Activated CD8-positive, alpha-beta memory T cell treated with anti-CD3 and anti-CD28 coated beads for 4 hours (primary cell): ENCODE measurements around the gene GNAI1.
"Not testable (repeated sequence)": the region's sequence is repeated elsewhere in the genome, so short reads cannot be mapped to it uniquely, and the experiment has no call there.

ENCODE experiments used
- DNase-seq, 2 donors: peaks; one replicate each; pipeline ENCODE4 v3.0.0-alpha.2; 2020; ENCODE audit warnings: low read depth in 2 of 2

The GNAI1 gene

DNA sequence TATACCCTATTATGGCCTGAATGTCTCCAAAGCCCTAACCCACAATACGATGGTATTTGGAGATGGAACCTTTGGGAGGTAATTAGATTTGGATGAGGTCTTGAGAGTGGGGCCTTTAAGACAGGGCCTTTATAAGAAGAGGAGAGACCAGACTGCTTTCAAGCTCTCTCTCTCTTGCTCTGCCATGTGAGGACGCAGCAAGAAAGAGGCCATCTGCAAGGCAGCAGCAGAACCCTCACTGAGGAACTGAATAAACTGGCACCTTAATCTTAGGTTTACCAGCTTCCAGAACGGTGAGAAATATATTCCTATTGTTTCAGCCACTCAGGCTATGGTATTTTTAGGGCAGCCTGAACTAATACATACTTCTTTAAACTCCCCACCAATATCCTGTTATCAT lies 2.0 kb upstream of the GNAI1 start:
- DNase-seq: no peak

DNA sequence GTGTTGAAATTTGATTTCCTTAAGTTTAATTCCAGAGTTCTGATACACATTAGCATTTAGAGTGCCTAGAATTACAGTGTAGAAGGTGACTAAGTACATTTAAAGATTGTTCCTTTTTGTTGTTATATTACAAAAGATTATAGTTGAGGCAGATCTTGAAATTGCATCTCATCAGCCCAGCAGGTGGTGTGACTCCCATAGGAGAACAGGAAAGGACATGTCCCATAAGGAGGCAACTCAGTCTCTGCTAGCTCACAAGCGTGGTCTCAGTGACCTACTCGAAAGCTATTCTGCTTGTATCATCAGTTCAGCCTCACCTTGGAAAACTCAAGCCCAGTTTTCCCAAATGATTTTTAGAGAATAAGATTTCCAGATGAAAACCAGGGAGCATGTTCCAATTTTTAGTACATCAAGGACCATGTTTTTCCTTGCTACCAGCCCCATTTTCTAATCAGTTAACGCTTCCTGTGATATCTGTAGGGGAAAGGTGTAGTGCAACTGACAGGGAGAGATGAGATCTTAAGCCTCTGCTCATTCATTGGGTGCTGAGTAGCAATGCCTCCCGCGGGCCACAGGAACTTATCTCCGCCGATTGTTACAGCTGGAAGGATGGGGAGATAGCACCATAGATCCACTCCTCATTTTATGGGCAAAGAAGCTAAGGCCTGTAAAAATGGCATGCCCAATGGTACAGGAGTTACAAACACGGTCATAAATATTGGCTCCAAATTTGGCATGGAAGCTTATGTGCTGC lies 1.1 kb upstream of the GNAI1 start:
- DNase-seq: no peak

DNA sequence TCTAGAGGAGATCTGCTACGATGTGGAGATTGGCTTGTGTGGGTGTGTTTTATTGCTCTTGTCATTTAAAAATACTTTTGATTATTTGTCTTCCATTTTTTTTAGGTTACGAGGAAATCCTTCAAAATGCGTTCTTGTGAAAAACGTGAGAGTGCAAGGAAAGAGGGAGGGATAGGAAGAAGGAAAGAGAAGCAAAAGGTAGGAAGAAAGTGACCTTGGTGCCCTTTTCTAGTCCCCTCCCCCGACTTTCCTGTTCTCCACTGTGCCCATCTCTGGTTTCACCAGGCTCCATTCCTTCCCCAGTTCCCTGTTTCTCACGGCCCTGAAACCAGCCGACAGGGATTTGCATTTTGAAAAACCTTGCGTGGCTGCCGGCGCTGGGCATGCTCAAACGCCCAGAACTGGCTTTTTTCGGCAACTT lies 506 bp upstream of the GNAI1 start:
- DNase-seq: no peak

DNA sequence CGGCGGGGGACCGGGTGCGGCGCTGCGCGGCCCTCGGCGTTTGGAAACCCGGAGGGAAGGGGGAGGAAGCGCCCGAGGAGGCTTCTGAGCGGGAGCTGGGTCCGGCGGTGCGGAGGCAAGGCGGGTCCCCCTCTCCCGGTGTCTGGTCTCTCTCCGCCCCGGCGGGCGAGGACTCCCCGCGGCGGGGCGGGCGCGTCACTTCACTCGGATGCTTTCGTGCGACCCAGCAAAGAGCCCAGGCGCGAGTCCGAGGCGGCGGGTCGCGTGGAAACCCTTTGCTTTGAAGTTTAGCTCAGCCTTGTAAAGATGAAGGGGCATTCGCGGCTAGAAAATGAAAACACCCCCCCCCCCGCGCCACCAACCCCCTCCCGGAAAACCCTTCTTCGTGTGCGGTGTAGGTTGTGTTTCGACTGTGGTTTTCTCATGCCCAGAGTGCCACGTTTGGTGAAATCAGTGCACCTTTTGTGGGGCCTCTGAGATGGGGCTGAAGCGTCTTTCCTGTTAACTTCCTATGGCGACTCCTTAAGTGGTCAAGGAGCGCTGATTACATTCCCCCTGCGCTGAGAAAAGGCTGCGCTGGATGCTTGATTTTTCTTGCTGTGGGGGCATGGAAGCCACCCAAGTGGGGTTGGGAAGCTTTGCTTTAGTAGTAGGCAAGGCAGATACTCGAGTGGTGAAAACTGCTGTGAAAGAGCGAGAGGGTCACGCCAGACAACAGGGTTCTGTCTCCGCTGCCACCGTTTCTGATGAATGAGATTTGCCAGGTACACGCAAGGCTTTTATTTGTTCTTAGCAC lies 876 bp downstream of the GNAI1 start:
- DNase-seq: no peak

DNA sequence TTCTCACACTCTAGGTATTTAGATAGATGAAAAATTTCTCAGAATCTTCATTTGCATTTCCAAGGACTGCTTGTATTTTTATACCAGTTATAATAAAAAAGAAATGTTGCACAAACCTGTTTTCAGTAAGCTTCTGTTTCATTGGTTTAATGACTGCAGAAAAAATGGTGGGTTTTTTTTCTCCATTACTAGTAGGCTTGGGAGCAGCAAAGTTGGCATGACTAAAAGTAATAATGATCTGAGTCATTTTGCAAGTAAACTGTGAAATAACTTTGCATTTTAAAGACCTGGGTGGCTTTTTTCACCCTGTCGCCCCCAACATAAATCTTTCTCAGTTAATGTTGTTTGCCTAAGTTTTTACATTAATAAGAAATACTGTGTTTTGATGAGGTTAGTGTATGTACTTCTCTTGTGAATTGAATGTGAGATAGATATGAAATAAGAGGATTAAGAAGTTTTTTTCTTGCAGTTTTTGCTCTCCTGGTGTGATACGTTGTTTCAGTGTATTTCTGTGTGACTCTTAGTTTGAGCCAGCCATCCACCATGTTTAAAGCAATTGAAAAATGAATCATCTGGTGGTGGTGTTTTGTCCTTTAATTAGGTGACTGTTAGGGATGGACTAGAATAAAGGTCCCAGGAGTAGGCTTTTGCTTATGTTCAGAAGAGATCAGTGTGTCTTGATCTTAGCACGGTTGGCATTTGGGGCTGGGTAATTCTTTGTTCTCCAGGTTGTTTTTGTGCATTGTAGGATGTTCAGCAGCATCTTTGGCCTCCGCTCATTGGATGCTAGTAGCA lies 1.8 kb downstream of the GNAI1 start:
- no peak for DNase-seq

DNA sequence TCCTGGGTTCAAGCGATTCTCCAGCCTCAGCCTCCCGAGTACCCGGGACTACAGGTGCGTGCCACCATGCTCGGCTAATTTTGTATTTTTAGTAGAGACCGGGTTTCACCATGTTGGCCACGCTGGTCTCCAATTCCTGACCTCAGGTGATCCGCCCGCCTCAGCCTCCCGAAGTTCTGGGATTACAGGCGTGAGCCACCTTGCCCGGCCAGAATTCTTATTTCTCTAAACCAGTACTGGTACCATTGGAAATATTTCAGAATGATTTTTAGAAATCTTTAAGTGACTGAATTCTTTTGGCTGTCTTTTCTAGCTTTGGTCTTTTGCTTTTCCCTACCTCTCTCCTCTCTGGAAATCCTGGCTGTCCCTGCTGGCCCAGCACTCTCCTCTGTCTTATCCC lies 2.8 kb downstream of the GNAI1 start:
- no peak for DNase-seq

DNA sequence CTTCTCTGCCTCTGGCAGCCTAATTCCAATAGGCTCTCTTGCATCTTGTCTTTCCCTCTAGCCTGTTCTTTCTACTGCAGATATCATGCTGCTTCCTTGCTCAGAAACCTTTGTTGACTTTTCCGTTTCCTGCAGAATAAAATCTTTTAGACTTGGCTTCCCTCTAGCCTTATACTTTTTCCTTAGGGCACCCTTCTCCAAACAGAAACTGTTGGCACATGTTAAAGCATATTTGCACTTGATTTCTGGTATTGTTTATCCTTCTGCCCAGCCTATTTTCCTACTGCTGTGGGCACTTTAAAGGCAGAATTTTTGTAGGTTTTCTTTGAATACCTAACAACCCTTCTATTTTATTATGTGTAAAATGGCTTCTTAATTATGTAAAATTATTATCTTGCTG lies 4.6 kb downstream of the GNAI1 start:
- DNase-seq: no peak

DNA sequence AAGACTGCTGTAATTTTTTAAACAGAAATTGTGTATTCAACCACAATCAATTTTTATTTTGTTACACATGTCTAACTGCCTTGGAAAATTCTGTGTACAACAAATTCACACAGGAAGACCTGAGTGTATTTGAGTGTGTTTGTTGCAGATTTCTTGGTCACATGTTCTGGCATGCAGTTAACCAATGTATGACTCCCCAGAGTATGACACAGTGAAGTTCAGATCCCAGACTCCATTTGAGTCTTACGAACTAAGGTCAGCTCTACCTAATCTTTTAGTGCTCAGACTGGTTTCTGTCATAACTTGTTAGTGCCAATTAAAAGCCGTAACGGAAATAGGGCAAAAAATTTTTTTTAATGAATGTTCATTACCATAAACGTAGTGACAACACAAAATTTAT lies 5.8 kb downstream of the GNAI1 start:
- DNase-seq: no peak

DNA sequence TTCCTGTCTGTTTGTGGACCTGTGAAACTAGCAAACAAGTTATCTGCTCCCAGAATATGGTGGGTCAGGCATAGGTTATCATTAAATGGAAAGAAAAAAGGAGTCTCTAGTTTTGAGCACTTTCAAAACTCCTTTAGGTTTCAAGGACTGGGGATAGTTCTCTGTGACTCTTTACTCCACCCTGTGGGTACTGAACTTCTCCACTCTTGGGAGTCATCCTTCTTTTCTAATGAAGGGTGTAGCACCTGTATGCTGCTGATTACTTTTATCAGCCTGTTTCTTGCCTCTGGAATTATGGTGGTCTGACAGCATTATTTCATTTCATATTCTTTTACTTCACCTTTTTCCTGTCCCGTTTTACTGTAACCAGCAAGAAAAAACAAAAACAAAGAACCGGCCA lies 6.7 kb downstream of the GNAI1 start:
- DNase-seq: no peak

DNA sequence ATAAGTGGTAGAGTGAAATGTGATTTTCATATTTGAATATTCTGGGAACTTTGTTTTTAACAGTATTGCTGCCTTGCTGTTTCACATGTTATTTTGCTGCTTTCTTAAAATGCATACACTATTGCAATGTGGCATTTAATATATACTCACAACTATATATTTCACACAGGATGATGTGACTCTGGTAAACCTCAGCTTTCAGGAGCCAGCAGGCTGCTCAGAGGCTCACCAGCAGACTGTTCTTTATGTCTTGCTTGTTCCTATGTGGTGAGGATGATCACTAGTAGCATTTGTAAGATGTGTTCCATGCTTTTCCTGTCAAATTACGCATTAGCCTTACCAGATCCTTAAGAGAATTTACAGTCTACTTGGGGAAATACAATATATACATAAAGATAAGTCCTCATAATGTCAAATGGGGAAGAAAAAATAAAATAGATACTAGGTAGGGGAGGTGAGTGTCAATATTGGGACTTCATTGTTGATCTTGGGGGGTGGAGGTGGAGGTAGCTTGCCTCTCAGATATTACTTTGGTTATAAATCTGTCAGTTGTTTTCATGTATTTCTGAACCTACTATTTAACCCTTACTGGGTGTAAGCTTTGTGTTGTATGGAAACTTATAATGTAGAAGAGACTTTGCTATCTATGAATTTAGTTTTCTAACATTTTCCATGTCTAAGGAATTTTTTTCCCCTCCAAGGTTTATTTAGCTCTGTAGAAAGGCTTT lies 8.4 kb downstream of the GNAI1 start:
- DNase-seq: no peak

DNA sequence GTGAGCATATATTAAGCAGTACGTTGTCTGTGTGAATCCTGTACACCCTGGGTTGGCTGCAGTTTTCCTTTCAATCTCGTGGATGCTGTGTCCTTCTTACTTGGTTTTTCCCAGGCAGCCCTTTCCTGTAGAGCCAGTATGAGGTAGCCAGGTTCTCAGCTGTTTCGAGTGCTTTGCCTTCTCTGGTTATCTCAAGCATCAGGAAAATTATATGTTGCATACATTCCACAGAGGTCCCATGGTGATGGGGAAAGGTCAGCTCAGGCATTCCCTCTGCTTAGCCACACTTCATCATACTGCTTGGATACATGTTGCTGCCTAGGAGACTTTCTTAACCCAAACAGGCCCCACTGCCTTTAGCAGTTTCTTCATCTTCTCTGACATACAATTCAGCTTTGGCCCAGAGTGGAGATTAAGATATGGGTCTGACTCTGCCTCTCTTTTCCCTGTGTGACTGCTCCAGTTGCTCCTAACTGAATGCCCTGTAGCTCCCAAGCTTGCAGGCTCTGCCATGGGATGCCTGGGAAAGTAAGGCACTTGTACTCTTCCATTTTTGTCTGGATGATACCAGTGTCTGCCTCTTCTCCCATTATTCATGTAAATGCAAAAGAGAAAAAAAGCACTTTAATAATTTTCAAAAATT lies 11.3 kb downstream of the GNAI1 start:
- no peak for DNase-seq

DNA sequence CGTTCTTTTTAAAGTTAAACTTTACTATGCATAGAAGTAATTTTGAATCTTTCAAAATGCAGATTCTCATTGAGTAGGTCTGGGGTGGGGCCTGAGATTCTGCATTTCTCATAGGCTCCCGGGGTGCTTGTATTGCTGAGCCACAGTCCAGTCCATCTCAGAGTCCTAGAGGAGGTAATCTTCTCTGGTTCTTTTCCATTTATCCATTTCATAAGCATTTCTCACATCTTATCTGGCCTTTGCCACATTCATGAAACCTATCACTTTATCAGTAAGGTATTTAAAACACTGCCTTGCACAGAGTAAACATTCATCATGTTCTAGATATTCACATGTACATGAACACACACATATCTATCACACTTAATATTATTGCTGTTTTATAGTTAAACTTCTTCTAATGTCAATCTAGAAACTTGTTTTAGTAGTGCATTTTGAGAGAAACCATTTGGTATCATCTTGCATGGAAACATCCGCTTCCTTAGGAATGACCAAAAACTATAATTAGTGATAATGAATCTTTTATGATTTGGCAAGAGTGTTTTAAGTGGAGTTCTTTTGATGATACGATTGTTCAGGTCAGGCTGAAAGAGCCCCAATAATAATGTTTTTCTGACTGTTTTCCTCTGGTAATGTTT lies 12.0 kb downstream of the GNAI1 start:
- DNase-seq: no peak

DNA sequence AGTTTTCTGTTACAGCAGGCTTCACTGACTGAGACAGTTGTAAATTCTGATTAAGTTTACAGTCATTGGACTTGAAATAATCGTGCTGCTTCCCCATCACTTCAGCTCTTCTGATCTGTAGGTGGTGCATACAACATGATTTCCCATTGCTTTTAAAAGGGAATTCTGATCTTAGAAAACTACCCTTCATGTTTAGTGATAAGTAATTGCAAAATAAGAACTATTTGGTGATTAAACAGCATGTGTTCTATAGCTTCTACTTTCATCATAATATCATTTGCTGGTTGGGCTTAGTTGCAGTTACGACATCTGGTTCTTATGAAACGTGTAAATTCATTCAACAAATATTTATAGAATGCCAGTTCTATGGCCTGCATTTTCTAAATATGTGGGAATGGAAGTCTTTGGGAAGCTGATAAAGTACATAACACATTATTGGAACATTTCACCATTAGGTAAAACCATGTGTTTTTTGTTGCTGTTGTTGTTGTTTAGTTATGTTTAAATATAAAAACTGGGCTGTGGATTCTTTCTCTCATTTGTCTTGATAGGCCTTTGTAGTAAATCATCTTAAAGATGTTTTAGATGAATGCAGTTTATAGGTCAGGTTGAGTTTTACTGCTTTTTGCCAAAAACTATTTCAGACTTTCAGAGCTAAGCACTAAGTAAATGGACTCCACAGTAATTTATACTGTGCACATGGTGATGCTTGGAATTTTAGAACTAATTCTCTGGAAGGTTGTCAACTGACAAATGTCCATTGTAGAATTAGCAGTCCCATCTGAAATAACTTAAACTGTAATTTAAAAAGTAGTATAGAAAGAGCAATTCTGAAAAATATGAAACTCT lies 13.1 kb downstream of the GNAI1 start:
- DNase-seq: no peak

DNA sequence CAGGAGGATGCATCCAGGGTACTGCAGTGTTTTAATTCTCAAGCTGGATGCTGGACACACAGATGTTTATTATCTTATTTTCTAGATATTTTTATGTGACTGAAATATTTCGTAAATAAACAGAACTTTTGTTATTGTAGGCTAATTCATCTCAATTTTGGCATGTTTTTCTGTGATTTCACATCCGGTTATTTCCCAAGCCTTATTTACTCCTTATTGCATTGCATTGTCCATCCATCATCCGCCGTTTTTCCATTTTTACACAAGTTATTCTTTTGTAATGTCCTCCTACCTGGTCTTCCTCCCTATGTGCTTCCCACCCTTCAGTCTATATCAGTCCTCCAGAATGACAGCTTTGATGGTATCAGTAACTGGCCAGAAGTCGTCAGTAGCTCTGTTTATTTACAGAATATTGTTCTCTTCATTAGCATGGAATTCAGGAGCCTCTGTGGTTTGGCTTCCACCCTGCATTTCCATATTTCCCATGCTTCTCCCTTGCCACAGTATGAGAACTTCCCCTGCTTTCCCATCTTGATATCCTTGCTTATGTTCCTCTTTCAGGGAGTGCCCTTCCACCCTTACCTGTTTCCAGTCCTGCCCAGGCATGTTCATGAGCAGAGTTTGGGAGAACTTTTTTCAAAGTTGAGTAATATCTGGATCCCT lies 16.1 kb downstream of the GNAI1 start:
- DNase-seq: no peak

DNA sequence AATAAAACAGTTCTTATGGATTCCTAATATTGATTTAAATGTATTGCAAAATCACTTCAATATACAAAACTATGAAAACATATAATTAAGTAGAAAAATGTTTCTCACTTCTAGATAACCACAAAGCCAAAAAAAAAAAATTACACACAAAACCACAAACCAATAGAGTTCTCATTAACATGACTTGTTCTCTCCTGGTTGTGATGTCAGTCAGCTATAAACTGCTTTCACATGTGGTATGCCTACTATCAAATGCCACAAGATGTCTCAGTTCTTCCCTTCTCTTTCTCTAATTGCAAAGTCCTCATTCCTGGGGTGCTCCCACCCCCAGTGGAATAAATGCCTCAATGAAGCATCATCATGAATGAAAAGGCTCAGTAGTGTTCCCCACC lies 16.6 kb downstream of the GNAI1 start:
- no peak for DNase-seq

DNA sequence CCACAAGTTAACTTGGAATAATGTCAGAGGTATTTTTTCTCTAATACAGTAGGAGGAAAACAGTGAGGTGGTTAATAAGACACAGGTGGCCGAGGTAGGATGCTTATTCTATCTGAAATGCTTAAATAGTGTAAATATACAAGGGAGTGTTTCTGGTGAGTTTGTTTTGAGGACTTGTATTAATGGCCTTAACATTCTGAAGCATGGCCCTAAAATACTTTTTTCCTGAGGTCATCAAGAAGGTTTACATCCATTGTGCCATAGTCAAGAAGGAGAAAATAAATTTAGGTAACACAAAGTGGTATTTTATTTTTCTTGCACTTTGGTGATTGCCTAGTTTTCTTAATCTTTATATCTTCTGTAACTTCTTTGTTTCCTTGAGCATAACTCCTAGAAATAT lies 18.8 kb downstream of the GNAI1 start:
- no peak for DNase-seq

DNA sequence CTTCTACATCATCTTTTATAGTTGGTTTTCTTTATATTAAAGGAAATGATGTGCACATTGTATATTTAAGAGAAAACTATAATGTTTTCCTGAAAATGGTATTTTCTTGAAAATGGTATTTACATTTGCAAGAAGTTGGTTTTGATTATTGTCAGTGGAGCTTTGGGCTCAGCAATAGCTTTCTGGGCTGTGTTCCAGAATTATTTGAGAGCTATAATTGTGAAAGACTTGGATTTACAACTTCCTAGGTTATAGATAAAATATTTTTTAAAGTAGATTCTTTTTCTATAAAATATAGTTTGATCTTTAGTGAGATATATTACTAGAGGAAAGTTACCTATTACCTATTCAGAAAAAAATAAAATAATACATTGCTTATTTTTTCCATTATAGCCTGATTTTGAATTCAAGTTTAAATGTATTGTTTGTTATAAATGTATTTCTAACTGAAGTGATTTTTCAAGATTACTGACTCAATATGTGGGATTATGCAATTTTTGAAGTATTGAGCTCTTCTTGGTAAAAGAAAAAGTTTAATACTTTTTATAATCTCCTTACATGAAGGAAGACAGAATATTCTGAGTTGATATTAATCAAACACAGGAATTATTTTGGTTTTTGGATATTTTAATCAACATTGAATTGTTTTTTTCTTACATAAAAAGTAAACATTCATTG lies 20.2 kb downstream of the GNAI1 start:
- DNase-seq: no peak

DNA sequence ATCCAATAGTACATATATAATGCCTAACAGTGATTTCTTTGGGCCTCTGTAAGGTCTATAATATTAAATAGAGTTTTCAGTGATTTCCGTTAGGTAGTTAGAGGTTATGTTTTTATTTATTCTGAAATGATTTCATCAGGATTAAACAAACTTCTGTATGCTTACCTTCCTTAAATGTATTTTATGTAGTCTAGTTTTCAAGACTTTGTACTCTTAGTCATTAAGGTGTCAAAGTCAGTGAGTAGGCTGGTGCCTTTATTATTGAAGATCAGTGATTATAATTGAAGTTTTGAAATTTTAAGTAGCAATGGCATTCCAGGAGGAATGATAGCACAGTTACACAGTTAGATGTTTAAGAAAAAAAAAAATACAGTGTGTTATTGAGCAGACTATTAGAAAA lies 20.7 kb downstream of the GNAI1 start:
- DNase-seq: no peak

DNA sequence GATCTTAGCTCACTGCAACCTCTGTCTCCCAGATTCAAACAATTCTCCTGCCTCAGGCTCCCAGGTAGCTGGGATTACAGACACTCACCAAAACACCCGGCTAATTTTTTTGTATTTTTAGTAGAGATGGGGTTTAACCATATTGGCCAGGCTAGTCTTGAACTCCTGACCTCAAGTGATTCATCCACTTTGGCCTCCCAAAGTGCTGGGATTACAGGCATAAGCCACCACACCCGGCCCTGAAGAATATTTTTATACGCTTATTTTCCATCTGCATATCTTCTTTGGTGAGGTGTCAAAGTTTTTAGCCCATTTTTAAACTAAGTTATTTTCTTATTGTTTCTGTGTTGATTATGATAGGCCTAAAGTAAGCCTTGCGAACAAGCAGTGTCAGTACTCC lies 23.1 kb downstream of the GNAI1 start:
- not testable (repeated sequence) for DNase-seq
